ENCODE results near the gene SHD.
"Not testable (repeated sequence)": the region's sequence is repeated elsewhere in the genome, so short reads cannot be mapped to it uniquely, and the experiment has no call there.

The SHD gene

GRCh38 chr19:4322942-4323665, 44.0 kb downstream of the SHD start:
- no peak overlapping the region for H3K9ac ChIP-seq (ENCODE audit: low read depth, low read length)
- H3K9me3 ChIP-seq (ENCODE audit: control insufficient read depth, insufficient read depth, low read length) = no peaks in the 10 kb centered on the region
- H3K4me1 ChIP-seq (ENCODE audit: insufficient read depth, low read length) = no peaks in the 10 kb centered on the region; the same call in 1 of the 2 replicates
- no peaks in the 10 kb centered on the region; the same call in 1 of the 2 replicates for H3K36me3 ChIP-seq (ENCODE audit: insufficient read depth, low read length)

DNA sequence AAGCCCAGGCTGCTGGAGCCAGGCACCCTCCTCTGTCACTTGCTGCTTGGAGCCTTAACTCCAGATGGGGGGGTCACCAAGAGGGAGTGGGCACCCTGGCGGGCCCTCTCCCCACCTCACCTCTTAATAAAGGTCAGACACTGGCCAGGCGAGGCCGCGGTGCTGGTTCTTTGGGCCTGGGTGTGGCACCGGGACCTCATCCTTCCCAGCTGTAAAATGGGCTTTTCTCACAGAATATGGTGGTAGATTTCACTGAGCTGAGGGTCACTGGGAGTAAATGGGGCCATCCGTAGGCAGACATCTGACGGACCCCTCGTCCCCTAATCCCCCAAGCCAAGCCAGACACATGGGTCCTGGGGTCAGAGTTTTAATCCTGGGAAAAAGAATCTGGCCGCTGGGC, 44.6 kb downstream of the SHD start:
- Histone ChIP-seq H3K9ac (ENCODE audit: low read depth, low read length) (no peak overlapping the region), H3K36me3 (ENCODE audit: insufficient read depth, low read length) (no peaks in the 10 kb centered on the region; the same call in 1 of the 2 replicates), H3K9me3 (ENCODE audit: control insufficient read depth, insufficient read depth, low read length) (no peaks in the 10 kb centered on the region), H3K4me1 (ENCODE audit: insufficient read depth, low read length) (no peaks in the 10 kb centered on the region; the same call in 1 of the 2 replicates)

GRCh38 chr19:4324228-4324627, 45.2 kb downstream of the SHD start:
- Histone ChIP-seq H3K36me3 (ENCODE audit: insufficient read depth, low read length) (no peaks in the 10 kb centered on the region; the same call in 1 of the 2 replicates), H3K4me1 (ENCODE audit: insufficient read depth, low read length) (no peaks in the 10 kb centered on the region; the same call in 1 of the 2 replicates), H3K9me3 (ENCODE audit: control insufficient read depth, insufficient read depth, low read length) (no peaks in the 10 kb centered on the region), H3K9ac (ENCODE audit: low read depth, low read length) (no peak overlapping the region)

GRCh38 chr19:4326215-4326836, 47.3 kb downstream of the SHD start:
- Histone ChIP-seq H3K9me3 (ENCODE audit: control insufficient read depth, insufficient read depth, low read length) (no peaks in the 10 kb centered on the region), H3K4me1 (ENCODE audit: insufficient read depth, low read length) (no peaks in the 10 kb centered on the region; the same call in 1 of the 2 replicates), H3K9ac (ENCODE audit: low read depth, low read length) (peak overlapping the region; percentile 45; the same call in 1 of the 2 replicates), H3K36me3 (ENCODE audit: insufficient read depth, low read length) (no peaks in the 10 kb centered on the region)

DNA sequence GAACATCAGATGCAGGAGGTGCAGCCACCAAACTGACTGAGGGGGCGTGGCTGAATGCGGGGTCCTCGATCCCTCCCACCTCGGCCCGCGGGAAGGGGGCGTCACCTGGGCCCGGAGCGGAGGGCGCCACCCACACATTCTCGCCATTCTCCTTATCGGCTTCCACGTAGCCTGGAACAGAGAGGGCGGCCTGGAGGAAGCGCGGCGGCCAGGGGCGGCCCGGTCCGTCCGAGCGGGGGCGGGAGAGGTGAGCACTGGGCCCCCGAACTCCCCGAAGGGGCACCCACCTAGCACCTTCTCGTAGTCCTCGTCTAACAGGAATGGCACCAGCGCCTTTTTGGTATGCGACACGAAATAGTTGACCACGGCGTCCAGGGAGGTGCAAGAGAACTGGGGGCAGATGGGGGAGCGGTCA, 47.8 kb downstream of the SHD start:
- Histone ChIP-seq H3K9ac (ENCODE audit: low read depth, low read length) (peak overlapping the region; percentile 45; the same call in 1 of the 2 replicates), H3K9me3 (ENCODE audit: control insufficient read depth, insufficient read depth, low read length) (no peaks in the 10 kb centered on the region), H3K4me1 (ENCODE audit: insufficient read depth, low read length) (no peaks in the 10 kb centered on the region; the same call in 1 of the 2 replicates), H3K36me3 (ENCODE audit: insufficient read depth, low read length) (no peaks in the 10 kb centered on the region)

GRCh38 chr19:4327252-4327876, 48.3 kb downstream of the SHD start:
- Histone ChIP-seq H3K36me3 (ENCODE audit: insufficient read depth, low read length) (no peaks in the 10 kb centered on the region), H3K4me1 (ENCODE audit: insufficient read depth, low read length) (no peaks in the 10 kb centered on the region; the same call in 1 of the 2 replicates), H3K9me3 (ENCODE audit: control insufficient read depth, insufficient read depth, low read length) (no peaks in the 10 kb centered on the region), H3K9ac (ENCODE audit: low read depth, low read length) (peak overlapping the region; percentile 45; the same call in 1 of the 2 replicates)

- Histone ChIP-seq H3K9me3 (ENCODE audit: control insufficient read depth, insufficient read depth, low read length) (no peaks in the 10 kb centered on the region), H3K36me3 (ENCODE audit: insufficient read depth, low read length) (no peaks in the 10 kb centered on the region), H3K4me1 (ENCODE audit: insufficient read depth, low read length) (no peaks in the 10 kb centered on the region; the same call in 1 of the 2 replicates), H3K9ac (ENCODE audit: low read depth, low read length) (peak overlapping the region; percentile 45; the same call in 1 of the 2 replicates)
Observed at GRCh38 chr19:4327877-4328242, 48.8 kb downstream of the SHD start.

DNA sequence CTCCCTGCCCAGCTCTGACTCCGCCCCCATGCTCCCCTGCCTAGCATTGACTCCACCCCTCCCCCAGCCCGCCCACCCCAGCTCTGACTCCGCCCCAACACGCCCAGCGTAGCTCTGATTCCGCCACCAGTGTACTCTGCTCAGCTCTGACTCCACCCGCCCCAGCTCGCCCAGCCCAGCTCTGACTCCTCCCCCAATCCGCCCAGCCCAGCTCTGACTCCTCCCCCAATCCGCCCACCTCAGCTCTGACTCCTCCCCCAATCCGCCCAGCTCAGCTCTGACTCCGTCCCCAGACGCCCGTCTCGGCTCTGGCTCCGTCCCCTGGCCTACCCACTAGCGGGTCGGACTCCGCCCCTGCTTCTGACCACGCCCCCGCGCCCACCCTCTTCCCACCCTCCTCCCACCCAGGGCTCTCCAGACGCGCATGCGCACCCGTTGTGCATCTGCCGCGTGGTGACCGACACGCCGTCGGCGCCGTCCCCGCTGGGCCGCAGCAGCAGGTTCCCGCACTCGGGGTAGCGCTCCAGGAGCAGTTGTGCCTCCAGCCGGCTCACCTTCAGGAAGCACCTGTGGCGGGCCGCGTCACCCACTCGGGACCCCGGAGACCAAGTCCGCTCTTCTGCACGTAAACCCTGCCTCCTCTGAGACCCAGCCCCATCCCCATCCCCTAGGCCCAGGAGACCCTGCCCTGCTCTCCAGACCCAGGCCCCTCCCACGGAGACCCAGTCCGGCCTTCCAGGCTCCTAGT, 49.4 kb downstream of the SHD start:
- Histone ChIP-seq H3K9ac (ENCODE audit: low read depth, low read length) (peak overlapping the region; percentile 87), H3K36me3 (ENCODE audit: insufficient read depth, low read length) (no peaks in the 10 kb centered on the region), H3K9me3 (ENCODE audit: control insufficient read depth, insufficient read depth, low read length) (no peaks in the 10 kb centered on the region), H3K4me1 (ENCODE audit: insufficient read depth, low read length) (no peaks in the 10 kb centered on the region; the same call in 1 of the 2 replicates)

- H3K9me3 ChIP-seq (ENCODE audit: control insufficient read depth, insufficient read depth, low read length); H3K4me1 ChIP-seq (ENCODE audit: insufficient read depth, low read length); H3K36me3 ChIP-seq (ENCODE audit: insufficient read depth, low read length): not testable (repeated sequence)
- H3K9ac ChIP-seq (ENCODE audit: low read depth, low read length) = peak overlapping the region; percentile 87
Observed at GRCh38 chr19:4328991-4329681, 50.1 kb downstream of the SHD start.

DNA sequence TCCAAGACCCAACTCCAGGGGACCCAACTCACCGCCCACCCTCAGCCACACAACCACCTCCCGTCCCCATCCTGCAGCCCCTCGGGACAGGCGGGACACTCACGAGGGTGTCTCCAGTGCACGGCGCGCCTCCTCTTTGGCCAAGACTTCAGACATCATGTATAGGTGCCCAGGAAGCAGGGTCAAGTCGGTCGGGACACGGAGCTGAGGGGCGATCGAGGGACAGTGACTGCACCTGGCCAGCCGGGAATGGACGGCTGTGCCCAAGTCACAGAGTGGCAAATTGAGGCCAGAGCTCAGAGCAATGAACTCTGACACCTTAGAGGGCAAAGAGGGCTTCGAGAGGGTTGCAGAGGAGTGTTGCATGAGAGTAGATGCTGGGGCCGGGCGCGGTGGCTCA, 50.8 kb downstream of the SHD start:
- Histone ChIP-seq H3K9ac (ENCODE audit: low read depth, low read length) (no peak overlapping the region), H3K9me3 (ENCODE audit: control insufficient read depth, insufficient read depth, low read length) (no peaks in the 10 kb centered on the region; the same call in 1 of the 2 replicates), H3K4me1 (ENCODE audit: insufficient read depth, low read length) (no peaks in the 10 kb centered on the region; the same call in 1 of the 2 replicates), H3K36me3 (ENCODE audit: insufficient read depth, low read length) (no peaks in the 10 kb centered on the region)

- Histone ChIP-seq H3K9ac (ENCODE audit: low read depth, low read length) (no peak overlapping the region), H3K9me3 (ENCODE audit: control insufficient read depth, insufficient read depth, low read length) (no peaks in the 10 kb centered on the region; the same call in 1 of the 2 replicates), H3K36me3 (ENCODE audit: insufficient read depth, low read length) (no peaks in the 10 kb centered on the region), H3K4me1 (ENCODE audit: insufficient read depth, low read length) (no peaks in the 10 kb centered on the region)
Observed at GRCh38 chr19:4334929-4335570, 56.0 kb downstream of the SHD start.

DNA sequence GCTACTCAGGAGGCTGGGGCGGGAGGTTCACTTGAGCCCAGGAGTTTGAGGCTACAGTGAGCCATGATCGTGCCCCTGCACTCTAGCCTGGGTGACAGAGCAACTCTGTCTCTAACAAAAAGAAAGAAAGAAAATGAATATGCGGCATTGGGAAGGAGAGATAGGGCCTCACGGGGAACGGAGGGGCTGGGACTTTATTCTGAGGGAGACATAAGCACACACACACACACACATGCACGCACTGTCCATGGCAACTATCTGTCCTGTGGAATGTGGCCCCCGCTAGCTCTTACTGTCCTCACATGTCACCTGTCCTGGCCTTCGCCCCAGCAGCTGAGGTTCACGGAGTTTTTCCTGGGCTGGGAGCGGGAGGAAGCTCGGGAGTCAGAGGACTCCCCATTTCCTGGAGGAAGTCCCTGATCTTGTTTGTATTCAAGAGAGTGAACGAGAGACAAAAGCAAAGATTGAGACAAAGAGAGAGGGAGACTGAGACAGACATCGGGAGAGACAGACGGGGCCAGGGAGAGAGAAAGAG, 58.9 kb downstream of the SHD start:
- no peaks in the 10 kb centered on the region for H3K4me1 ChIP-seq (ENCODE audit: insufficient read depth, low read length)
- no peaks in the 10 kb centered on the region; the same call in 1 of the 2 replicates for H3K9me3 ChIP-seq (ENCODE audit: control insufficient read depth, insufficient read depth, low read length)
- no peaks in the 10 kb centered on the region for H3K36me3 ChIP-seq (ENCODE audit: insufficient read depth, low read length)
- peak overlapping the region; percentile 47; the same call in 1 of the 2 replicates for H3K9ac ChIP-seq (ENCODE audit: low read depth, low read length)

All from ES-I3 (cell line).